HCT116 (cell line): Measurements from ENCODE around the gene ZNHIT3.

ENCODE experiments used
- ATF3 ChIP-seq: IDR thresholded peaks from 2 replicates; pipeline ENCODE4 v1.6.1; 2012
- CTCF ChIP-seq, 3 experiments: fragments of 200-600 bp in 1 of 3; sonication (generic) in 1 of 3; IDR thresholded peaks in 2 of 3; conservative IDR thresholded peaks in 1 of 3; 2 replicates each; pipeline ENCODE4 v1.5.1; 2012 to 2017; ENCODE audit warnings: low read depth in 2 of 3, low read length in 2 of 3, antibody characterized with exemption in 1 of 3, borderline replicate concordance in 1 of 3, control low read depth in 1 of 3, mild to moderate bottlenecking in 1 of 3, mixed read lengths in 1 of 3, mixed run types in 1 of 3, moderate library complexity in 1 of 3; ENCODE audit not compliant: insufficient read depth in 1 of 3
- RAD21 ChIP-seq: IDR thresholded peaks from 2 replicates; pipeline ENCODE4 v1.6.1; 2012; ENCODE audit warnings: low read depth, mild to moderate bottlenecking
- REST ChIP-seq: IDR thresholded peaks from 2 replicates; pipeline ENCODE4 v1.6.1; 2012; ENCODE audit warnings: low read depth

GRCh38 chr17:36506249-36506826 is 19.9 kb downstream of the ZNHIT3 start:
- TF ChIP-seq CTCF (IDR thresholded peaks at IDR 0.05 in 2 of 3, conservative IDR thresholded peaks at IDR 0.05 in 1 of 3; ENCODE audit: borderline replicate concordance in 1 of 3, insufficient read depth in 1 of 3, low read depth in 2 of 3, low read length in 2 of 3) (no peak), RAD21 (no peak), ATF3 (no peak), REST (no peak)
